GM19351 (cell line): ENCODE results near the gene RASGRF1.
"Not testable (repeated sequence)": the region's sequence is repeated elsewhere in the genome, so short reads cannot be mapped to it uniquely, and the experiment has no call there.

Source experiments
- ATAC-seq: cut with Tn5 transposase; IDR thresholded peaks from one replicate; pipeline ENCODE4 v1.9.1; 2021; ENCODE audit warnings: mild to moderate bottlenecking, moderate library complexity; ENCODE audit not compliant: unreplicated experiment

RASGRF1 gene

GRCh38 chr15:79090487-79091203, at the start of gene RASGRF1:
Gene RASGRF1 (minus strand): TSS chr15:79090780. CDS start chr15:79090498, 282 bp downstream.
- no peak for ATAC-seq

GRCh38 chr15:79136434-79137046, 46.0 kb upstream of the RASGRF1 start:
- no peak for ATAC-seq

- no peak for ATAC-seq
Observed at GRCh38 chr15:79133309-79133708, 42.7 kb upstream of the RASGRF1 start.

GRCh38 chr15:79132770-79133169, 42.2 kb upstream of the RASGRF1 start:
- no peak for ATAC-seq

- no peak for ATAC-seq
Observed at GRCh38 chr15:79132361-79132760, 41.8 kb upstream of the RASGRF1 start.

- no peak for ATAC-seq
Observed at GRCh38 chr15:79130535-79131130, 40.1 kb upstream of the RASGRF1 start.

GRCh38 chr15:79129235-79129634, 38.7 kb upstream of the RASGRF1 start:
- no peak for ATAC-seq

- no peak for ATAC-seq
Observed at GRCh38 chr15:79128556-79128955, 38.0 kb upstream of the RASGRF1 start.

GRCh38 chr15:79124388-79124787, 33.8 kb upstream of the RASGRF1 start:
- no peak for ATAC-seq

GRCh38 chr15:79122991-79123390, 32.4 kb upstream of the RASGRF1 start:
- no peak for ATAC-seq

- no peak for ATAC-seq
Observed at GRCh38 chr15:79122391-79122790, 31.8 kb upstream of the RASGRF1 start.

- ATAC-seq = no peak
Observed at GRCh38 chr15:79121571-79121970, 31.0 kb upstream of the RASGRF1 start.

- ATAC-seq = no peak
Observed at GRCh38 chr15:79117442-79118204, 27.0 kb upstream of the RASGRF1 start.

GRCh38 chr15:79116771-79117170, 26.2 kb upstream of the RASGRF1 start:
- no peak for ATAC-seq

GRCh38 chr15:79115986-79116665, 25.5 kb upstream of the RASGRF1 start:
- ATAC-seq = no peak

- no peak for ATAC-seq
Observed at GRCh38 chr15:79113831-79114230, 23.3 kb upstream of the RASGRF1 start.

GRCh38 chr15:79111404-79111803, 20.8 kb upstream of the RASGRF1 start:
- ATAC-seq = not testable (repeated sequence)

- no peak for ATAC-seq
Observed at GRCh38 chr15:79105141-79105540, 14.6 kb upstream of the RASGRF1 start.

- ATAC-seq = no peak
Observed at GRCh38 chr15:79102595-79102994, 12.0 kb upstream of the RASGRF1 start.

GRCh38 chr15:79101866-79102581, 11.4 kb upstream of the RASGRF1 start:
- ATAC-seq = no peak
